HepG2 (cell line): Measurements from ENCODE around the gene SLC6A7. TPM values are rescaled to one million over a fixed set of nuclear protein-coding genes. Genes with fewer than 3 reads are reported as not detected.
"Not testable (repeated sequence)": the region's sequence is repeated elsewhere in the genome, so short reads cannot be mapped to it uniquely, and the experiment has no call there.

Source experiments
- ATAC-seq: fragments of 200-7000 bp; cut with Tn5 transposase; 3 replicates; pipeline ENCODE4 v1.9.1; 2020; ENCODE audit warnings: mild to moderate bottlenecking, moderate library complexity
- BruUV-seq: library from RNA; stranded (reverse); fragments of 400-500 nt; replicated peaks from 2 replicates; lab custom pipeline; 2021; lab: Mats Ljungman, UMichigan
- CTCF ChIA-PET: fragments of 300-600 bp; formaldehyde crosslinking; extraction: SDS; loops from one replicate; lab custom pipeline; 2021; ENCODE audit warnings: low total read pairs, inconsistent platforms, low intra/inter-chr PET ratio; lab: Yijun Ruan, JAX
- POLR2A ChIA-PET: fragments of 350-600 bp; sonication (Branson Sonifier 250); formaldehyde crosslinking; loops from one replicate; lab custom pipeline; 2020; ENCODE audit warnings: antibody characterized with exemption, inconsistent platforms; lab: Yijun Ruan, JAX
- DNase-seq: peaks from one replicate; pipeline ENCODE4 v3.0.0-alpha.2; 2015; ENCODE audit warnings: low spot score
- FAIRE-seq: peaks from 3 replicates; lab custom pipeline; 2011; peaks lifted over from hg19 to GRCh38; lab: Jason Lieb, UNC
- H2AFZ ChIP-seq: one replicate; pipeline ENCODE4 v1.6.1; 2011; ENCODE audit warnings: low read length, inconsistent platforms
- H3K27ac ChIP-seq: fragments of 300-600 bp; 3 replicates; pipeline ENCODE4 v1.8.0; 2011; ENCODE audit warnings: mixed run types, mild to moderate bottlenecking, mixed read lengths, low read length, inconsistent platforms; ENCODE audit not compliant: insufficient read depth; ENCODE audit errors: extremely low read length
- H3K27me3 ChIP-seq, 2 experiments: fragments of 200-600 bp in 1 of 2; 2 replicates in 1 of 2; 3 replicates in 1 of 2; pipeline versions ENCODE4 v1.6.0 to v1.8.0; 2011; ENCODE audit warnings: low read length in 2 of 2, mild to moderate bottlenecking in 2 of 2, moderate library complexity in 2 of 2, inconsistent platforms in 1 of 2; ENCODE audit not compliant: insufficient read depth in 2 of 2, control insufficient read depth in 1 of 2
- H3K36me3 ChIP-seq, 2 experiments: fragments of 200-600 bp in 1 of 2; replicated peaks in 1 of 2; 2 replicates in 1 of 2; 3 replicates in 1 of 2; pipeline versions ENCODE4 v1.5.1 to v1.8.0; 2011; ENCODE audit warnings: low read length in 2 of 2, inconsistent platforms in 1 of 2; ENCODE audit not compliant: insufficient read depth in 2 of 2, control insufficient read depth in 1 of 2
- H3K4me1 ChIP-seq: 2 replicates; pipeline ENCODE4 v1.5.1; 2012; ENCODE audit warnings: low read length, inconsistent platforms; ENCODE audit not compliant: insufficient read depth
- H3K4me2 ChIP-seq: 2 replicates; pipeline ENCODE4 v1.6.0; 2011; ENCODE audit warnings: low read depth, low read length, inconsistent platforms
- H3K4me3 ChIP-seq, 3 experiments: fragments of 200-600 bp in 1 of 3; sonication (generic), shearing (Covaris generic) in 1 of 3; replicated peaks in 1 of 3; 2 replicates each; pipeline ENCODE4 v1.5.1; 2011 to 2016; ENCODE audit warnings: low read length in 3 of 3, inconsistent platforms in 2 of 3, low read depth in 2 of 3, mild to moderate bottlenecking in 2 of 3, control low read depth in 1 of 3, mixed read lengths in 1 of 3; ENCODE audit not compliant: insufficient read depth in 1 of 3
- H3K79me2 ChIP-seq: one replicate; pipeline ENCODE4 v1.6.1; 2011; ENCODE audit warnings: low read length, inconsistent platforms; ENCODE audit not compliant: insufficient read depth
- H3K9ac ChIP-seq: 2 replicates; pipeline ENCODE4 v1.6.0; 2011; ENCODE audit warnings: mild to moderate bottlenecking, low read depth, low read length, inconsistent platforms; ENCODE audit not compliant: insufficient read depth
- H3K9me3 ChIP-seq: 2 replicates; pipeline ENCODE4 v1.5.1; 2012; ENCODE audit warnings: mild to moderate bottlenecking, low read length
- H4K20me1 ChIP-seq: 2 replicates; pipeline ENCODE4 v1.6.0; 2011; ENCODE audit warnings: inconsistent platforms, mild to moderate bottlenecking, low read length, moderate library complexity; ENCODE audit not compliant: insufficient read depth
- HOXD1 ChIP-seq: sonication (generic); formaldehyde crosslinking; IDR thresholded peaks from 2 replicates; pipeline ENCODE4 v1.5.0; 2020; ENCODE audit warnings: missing genetic modification reagents
- MEIS2 ChIP-seq: sonication (generic); formaldehyde crosslinking; IDR thresholded peaks from 2 replicates; pipeline ENCODE4 v1.9.0; 2021; ENCODE audit warnings: mild to moderate bottlenecking, missing genetic modification reagents
- NCOA2 ChIP-seq: sonication (generic); formaldehyde crosslinking; IDR thresholded peaks from 2 replicates; pipeline ENCODE4 v1.8.0; 2022; ENCODE audit warnings: inconsistent platforms
- NFKB2 ChIP-seq: sonication (generic); formaldehyde crosslinking; IDR thresholded peaks from 2 replicates; pipeline ENCODE4 v1.4.0; 2020; ENCODE audit warnings: missing genetic modification reagents, borderline replicate concordance
- ZBTB25 ChIP-seq: IDR thresholded peaks from 2 replicates; pipeline ENCODE4 v1.6.1; 2018; ENCODE audit warnings: missing genetic modification reagents
- ZNF615 ChIP-seq: sonication (generic); formaldehyde crosslinking; IDR thresholded peaks from 2 replicates; pipeline ENCODE4 v1.5.0; 2020; ENCODE audit warnings: mild to moderate bottlenecking, missing genetic modification reagents, borderline replicate concordance
- ZNF687 ChIP-seq: sonication (generic); formaldehyde crosslinking; IDR thresholded peaks from 2 replicates; pipeline ENCODE4 v1.5.1; 2020; ENCODE audit warnings: mild to moderate bottlenecking, missing genetic modification reagents, moderate library complexity
- ZNF761 ChIP-seq: sonication (generic); formaldehyde crosslinking; conservative IDR thresholded peaks from 2 replicates; pipeline ENCODE4 v1.4.0; 2020; ENCODE audit warnings: mild to moderate bottlenecking, missing genetic modification reagents
- ZNF790 ChIP-seq: sonication (generic); formaldehyde crosslinking; IDR thresholded peaks from 2 replicates; pipeline ENCODE4 v1.8.0; 2022; ENCODE audit warnings: missing genetic modification reagents, mild to moderate bottlenecking, borderline replicate concordance
- WGBS: methylation state at CpG from one replicate; pipeline ENCODE4 v1.1.6; 2017; ENCODE audit warnings: low lambda C conversion rate; 5-methylcytosine and 5-hydroxymethylcytosine counted together
- in situ Hi-C: cut with HindIII; loops from 2 replicates; pipeline ENCODE4 v1.10.0; 2017; ENCODE audit warnings: low pct_unique_long_range_greater_than_20kb; ENCODE audit not compliant: extremely low pct_ligation_motif_present
- intact Hi-C: fragments of 100-400 bp; cut with micrococcal nuclease; formaldehyde crosslinking; loops from one replicate; pipeline ENCODE4 v1.10.0; 2022; ENCODE audit not compliant: unreplicated experiment
- polyA plus RNA-seq, 8 experiments: library from polyadenylated mRNA; depleted of rRNA in 3 of 8; stranded (reverse) in 7 of 8; unstranded in 1 of 8; fragments of >200 nt; fragmentation: Illumina TruSeq in 4 of 8; extraction: Trizol in 4 of 8; gene quantifications; 2 replicates each; pipeline versions ENCODE4 v1.2.1 to v1.2.3, GENCODE V29; 2011 to 2016; ENCODE audit warnings: low read depth in 4 of 8, missing spikeins in 1 of 8, mixed read lengths in 1 of 8; ENCODE audit not compliant: insufficient read depth in 1 of 8
- total RNA-seq, 5 experiments: library from RNA; depleted of rRNA; stranded (reverse); fragments of >200 nt; fragmentation: Illumina TruSeq; extraction: Trizol; gene quantifications; 2 replicates each; pipeline ENCODE4 v1.2.3, GENCODE V29; 2016; ENCODE audit warnings: low read depth in 1 of 5

The SLC6A7 gene
- total and polyA plus RNA-seq, 2 of the 13 experiments (the other 11 are each of a cell fraction or from before 2014, with no cell fraction given) = not detected

DNA sequence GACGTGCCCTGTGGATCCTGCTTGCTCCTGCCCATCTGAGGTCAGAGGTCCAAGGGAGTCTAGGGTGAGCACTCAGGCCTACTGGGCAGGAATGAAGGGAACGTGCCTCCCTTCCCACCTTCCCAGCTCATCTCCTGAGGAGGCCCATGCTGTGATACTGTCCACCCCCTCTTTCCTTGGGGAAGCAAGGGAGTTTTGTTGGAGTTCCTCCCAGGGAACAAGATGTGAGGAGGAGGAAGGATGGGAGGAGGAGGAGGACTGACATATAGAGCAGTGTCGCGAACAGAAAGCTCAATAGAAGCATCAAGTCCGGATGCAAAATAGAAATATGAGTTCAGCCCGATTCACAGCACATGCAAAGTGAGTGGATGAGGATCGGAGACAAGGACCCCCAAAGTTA lies 41.0 kb downstream of the SLC6A7 start:
- CTCF ChIA-PET = no interaction called here
- H3K4me1 ChIP-seq = no peaks in the 10 kb centered on the region
- no peak overlapping the region for H3K4me3 ChIP-seq
- POLR2A ChIA-PET = no interaction called here
- FAIRE-seq (no peak), DNase-seq (no peak), ATAC-seq (no peak)
- intact Hi-C loops (no loop called here), in situ Hi-C loops (no loop called here)
- H3K9me3 ChIP-seq = no peaks in the 10 kb centered on the region
- H3K9ac ChIP-seq = no peak overlapping the region
- no TSS peak for BruUV-seq
- H2AFZ ChIP-seq = no peak overlapping the region
- H3K4me2 ChIP-seq = no peak overlapping the region
- no peak overlapping the region for H3K27ac ChIP-seq
- no peaks in the 10 kb centered on the region for H3K79me2 ChIP-seq
- peaks cover 1 to 11% of the 10 kb centered on the region in 2 experiments; a peak in 2 of 5 replicates for H3K27me3 ChIP-seq
- no peaks in the 10 kb centered on the region for H4K20me1 ChIP-seq
- no peaks in the 10 kb centered on the region for H3K36me3 ChIP-seq
- 33% methylated on average over 7 of the region's 7 CpGs for WGBS
- no peak for TF ChIP-seq HOXD1 (CRISPR knock-in tag)
- no peak for TF ChIP-seq ZNF687
- no peak for TF ChIP-seq ZNF761 (CRISPR knock-in tag)
- no peak for TF ChIP-seq NFKB2 (CRISPR knock-in tag)
- TF ChIP-seq ZBTB25 (CRISPR knock-in tag) = no peak
- TF ChIP-seq MEIS2 (CRISPR knock-in tag) = no peak
- no peak for TF ChIP-seq ZNF615 (CRISPR knock-in tag)
- no peak for TF ChIP-seq NCOA2 (CRISPR knock-in tag)
- no peak for TF ChIP-seq ZNF790 (CRISPR knock-in tag)
- TF ChIP-seq, all 625 proteins: peak for 0

DNA sequence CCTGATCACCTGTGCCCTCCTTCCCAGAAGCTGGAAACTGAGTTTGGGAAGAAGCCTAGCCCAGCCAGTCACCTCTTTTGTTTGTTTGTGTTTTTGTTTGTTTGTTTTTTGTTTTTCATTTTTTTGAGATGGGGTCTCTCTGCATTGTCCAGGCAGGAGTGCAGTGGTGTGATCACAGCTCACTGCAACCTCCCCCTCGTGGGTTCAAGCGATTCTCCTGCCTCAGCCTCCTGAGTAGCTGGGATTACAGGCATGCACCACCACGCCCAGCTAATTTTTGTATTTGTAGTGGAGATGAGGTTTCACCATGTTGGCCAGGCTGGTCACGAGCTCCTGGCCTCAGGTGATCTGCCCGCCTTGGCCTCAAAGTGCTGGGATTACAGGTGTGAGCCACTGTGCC lies 43.8 kb downstream of the SLC6A7 start:
- in situ Hi-C loops, H3K27ac ChIP-seq, intact Hi-C loops, H3K36me3 ChIP-seq, H3K4me1 ChIP-seq, ATAC-seq, BruUV-seq, POLR2A ChIA-PET, CTCF ChIA-PET, FAIRE-seq, H3K79me2 ChIP-seq, H3K4me2 ChIP-seq, DNase-seq, H3K9me3 ChIP-seq, H3K9ac ChIP-seq, H4K20me1 ChIP-seq, H2AFZ ChIP-seq, H3K4me3 ChIP-seq: not testable (repeated sequence)
- peaks cover 0 to 18% of the 10 kb centered on the region in 2 experiments; a peak in 4 of 5 replicates for H3K27me3 ChIP-seq
- WGBS = 8% methylated on average over 5 of the region's 5 CpGs
